Stimulated activated naive B cell treated with anti-CD40 and anti-IgM and Interleukin-4, amounts not matched to agents 10 μg/mL and 1 μg/mL and 100 μg/mL, for 72 hours (primary cell): ENCODE measurements around the gene VWF.
"Not testable (repeated sequence)": the region's sequence is repeated elsewhere in the genome, so short reads cannot be mapped to it uniquely, and the experiment has no call there.

ENCODE experiments used
- ATAC-seq, 2 donors: fragments of 150-1000 bp; cut with Tn5 transposase; replicated peaks; 2 replicates each; pipeline ENCODE4 v1.10.0; 2021; ENCODE audit warnings: moderate library complexity in 1 of 2
- DNase-seq: peaks from one replicate; pipeline ENCODE4 v3.0.0; 2021
- H3K27ac Mint-ChIP-seq: one replicate; pipeline ENCODE4 v1.8.0; 2022; ENCODE audit warnings: mild to moderate bottlenecking, mixed read lengths
- H3K27me3 Mint-ChIP-seq, 2 donors: one replicate each; pipeline ENCODE4 v1.8.0; 2022; ENCODE audit warnings: mixed read lengths in 2 of 2
- H3K36me3 Mint-ChIP-seq, 2 donors: one replicate each; pipeline ENCODE4 v1.8.0; 2022; ENCODE audit warnings: mixed read lengths in 2 of 2, mild to moderate bottlenecking in 1 of 2
- H3K4me1 Mint-ChIP-seq, 2 donors: one replicate each; pipeline ENCODE4 v1.8.0; 2022; ENCODE audit warnings: mixed read lengths in 2 of 2, mild to moderate bottlenecking in 1 of 2
- H3K4me3 Mint-ChIP-seq, 2 donors: one replicate each; pipeline ENCODE4 v1.8.0; 2022; ENCODE audit warnings: mild to moderate bottlenecking in 2 of 2, mixed read lengths in 2 of 2, moderate library complexity in 1 of 2
- H3K9me3 Mint-ChIP-seq, 2 donors: one replicate each; pipeline ENCODE4 v1.8.0; 2022; ENCODE audit warnings: mixed read lengths in 2 of 2, mild to moderate bottlenecking in 1 of 2

The VWF gene

GRCh38 chr12:6104842-6105241 is 19.6 kb downstream of the VWF start:
- Mint-ChIP-seq H3K4me3 (no peak overlapping the region), H3K9me3 (no peaks in the 10 kb centered on the region), H3K4me1 (peaks cover 0 to 5% of the 10 kb centered on the region in 2 donors), H3K27me3 (peaks cover 0 to 2% of the 10 kb centered on the region in 2 donors), H3K36me3 (no peaks in the 10 kb centered on the region), H3K27ac (no peak overlapping the region)
- ATAC-seq (no peak), DNase-seq (no peak)

GRCh38 chr12:6104027-6104426 is 20.4 kb downstream of the VWF start:
- no peaks in the 10 kb centered on the region for H3K36me3 Mint-ChIP-seq
- ATAC-seq, result no peak
- DNase-seq, result no peak
- H3K27ac Mint-ChIP-seq, result no peak overlapping the region
- H3K4me1 Mint-ChIP-seq, result peaks cover 0 to 5% of the 10 kb centered on the region in 2 donors
- H3K9me3 Mint-ChIP-seq, result no peaks in the 10 kb centered on the region
- H3K27me3 Mint-ChIP-seq, result no peaks in the 10 kb centered on the region
- H3K4me3 Mint-ChIP-seq, result no peak overlapping the region

- not testable (repeated sequence) for H3K4me1 Mint-ChIP-seq, H3K4me3 Mint-ChIP-seq, DNase-seq, ATAC-seq, H3K27ac Mint-ChIP-seq, H3K9me3 Mint-ChIP-seq, H3K36me3 Mint-ChIP-seq
- H3K27me3 Mint-ChIP-seq, result peaks cover 5 to 16% of the 10 kb centered on the region in 2 donors
Observed at GRCh38 chr12:6102021-6102420, 22.4 kb downstream of the VWF start.

GRCh38 chr12:6099316-6099715 is 25.2 kb downstream of the VWF start:
- Mint-ChIP-seq H3K36me3 (no peaks in the 10 kb centered on the region), H3K27me3 (peaks cover 18 to 33% of the 10 kb centered on the region in 2 donors), H3K9me3 (no peaks in the 10 kb centered on the region), H3K4me3 (no peak overlapping the region), H3K4me1 (peaks cover 0 to 5% of the 10 kb centered on the region in 2 donors), H3K27ac (no peak overlapping the region)
- DNase-seq, result no peak
- ATAC-seq, result no peak

- Mint-ChIP-seq H3K9me3 (no peaks in the 10 kb centered on the region), H3K36me3 (no peaks in the 10 kb centered on the region), H3K27ac (no peak overlapping the region), H3K4me3 (no peak overlapping the region), H3K4me1 (peaks cover 2 to 9% of the 10 kb centered on the region in 2 donors), H3K27me3 (peaks cover 33 to 48% of the 10 kb centered on the region in 2 donors)
- ATAC-seq (no peak), DNase-seq (no peak)
Observed at GRCh38 chr12:6097411-6097810, 27.1 kb downstream of the VWF start.

- Mint-ChIP-seq H3K27ac (no peak overlapping the region), H3K4me3 (no peak overlapping the region), H3K36me3 (no peaks in the 10 kb centered on the region), H3K4me1 (peaks cover 2 to 9% of the 10 kb centered on the region in 2 donors), H3K9me3 (no peaks in the 10 kb centered on the region), H3K27me3 (peaks cover 36 to 51% of the 10 kb centered on the region in 2 donors)
- ATAC-seq (no peak), DNase-seq (no peak)
Observed at GRCh38 chr12:6096527-6096926, 27.9 kb downstream of the VWF start.

- ATAC-seq (no peak), DNase-seq (no peak)
- H3K36me3 Mint-ChIP-seq, result no peaks in the 10 kb centered on the region
- no peak overlapping the region for H3K4me3 Mint-ChIP-seq
- no peaks in the 10 kb centered on the region for H3K9me3 Mint-ChIP-seq
- H3K4me1 Mint-ChIP-seq, result peaks cover 2 to 9% of the 10 kb centered on the region in 2 donors
- H3K27ac Mint-ChIP-seq, result no peak overlapping the region
- peaks cover 41 to 57% of the 10 kb centered on the region in 2 donors for H3K27me3 Mint-ChIP-seq
Observed at GRCh38 chr12:6095269-6095668, 29.2 kb downstream of the VWF start.

GRCh38 chr12:6093764-6094163 is 30.7 kb downstream of the VWF start:
- H3K36me3 Mint-ChIP-seq, result no peaks in the 10 kb centered on the region
- H3K27me3 Mint-ChIP-seq, result peaks cover 45 to 59% of the 10 kb centered on the region in 2 donors
- H3K27ac Mint-ChIP-seq, result no peak overlapping the region
- H3K4me3 Mint-ChIP-seq, result no peak overlapping the region
- H3K4me1 Mint-ChIP-seq, result peaks cover 2 to 9% of the 10 kb centered on the region in 2 donors
- H3K9me3 Mint-ChIP-seq, result no peaks in the 10 kb centered on the region
- DNase-seq (no peak), ATAC-seq (no peak)

GRCh38 chr12:6092784-6093722 is 31.4 kb downstream of the VWF start:
- no peak for DNase-seq
- H3K36me3 Mint-ChIP-seq, result no peaks in the 10 kb centered on the region

GRCh38 chr12:6091786-6092566 is 32.5 kb downstream of the VWF start:
- Mint-ChIP-seq H3K27me3 (peaks cover 40 to 45% of the 10 kb centered on the region in 2 donors), H3K4me3 (no peak overlapping the region), H3K27ac (no peak overlapping the region), H3K9me3 (no peaks in the 10 kb centered on the region), H3K4me1 (peaks cover 2 to 9% of the 10 kb centered on the region in 2 donors), H3K36me3 (no peaks in the 10 kb centered on the region)
- DNase-seq (no peak), ATAC-seq (no peak)

More at GRCh38 chr12:6092784-6093722, 31.4 kb downstream of the VWF start:
- peaks cover 45 to 54% of the 10 kb centered on the region in 2 donors for H3K27me3 Mint-ChIP-seq
- H3K27ac Mint-ChIP-seq, result no peak overlapping the region
- ATAC-seq, result peak in 1 of 2 donors; percentile 33
- no peak overlapping the region for H3K4me3 Mint-ChIP-seq
- no peaks in the 10 kb centered on the region for H3K9me3 Mint-ChIP-seq
- H3K4me1 Mint-ChIP-seq, result peaks cover 2 to 9% of the 10 kb centered on the region in 2 donors

- Mint-ChIP-seq H3K9me3 (no peaks in the 10 kb centered on the region), H3K36me3 (no peaks in the 10 kb centered on the region), H3K27ac (no peak overlapping the region), H3K4me3 (no peak overlapping the region), H3K27me3 (peaks cover 33 to 40% of the 10 kb centered on the region in 2 donors), H3K4me1 (peaks cover 2 to 9% of the 10 kb centered on the region in 2 donors)
- DNase-seq (no peak), ATAC-seq (no peak)
Observed at GRCh38 chr12:6090803-6091202, 33.7 kb downstream of the VWF start.

GRCh38 chr12:6088921-6089747 is 35.3 kb downstream of the VWF start:
- no peak for DNase-seq
- no peaks in the 10 kb centered on the region for H3K36me3 Mint-ChIP-seq
- H3K4me1 Mint-ChIP-seq, result peaks cover 2 to 9% of the 10 kb centered on the region in 2 donors
- H3K4me3 Mint-ChIP-seq, result no peak overlapping the region
- peaks cover 31 to 32% of the 10 kb centered on the region in 2 donors for H3K27me3 Mint-ChIP-seq
- no peak overlapping the region for H3K27ac Mint-ChIP-seq
- peak; percentile 59 to 61 for ATAC-seq
- H3K9me3 Mint-ChIP-seq, result no peaks in the 10 kb centered on the region

GRCh38 chr12:6086316-6086715 is 38.2 kb downstream of the VWF start:
- no peak for ATAC-seq
- Mint-ChIP-seq H3K27me3 (peaks cover 13 to 14% of the 10 kb centered on the region in 2 donors), H3K36me3 (no peaks in the 10 kb centered on the region), H3K4me1 (no peaks in the 10 kb centered on the region), H3K9me3 (no peaks in the 10 kb centered on the region), H3K4me3 (no peak overlapping the region), H3K27ac (no peak overlapping the region)
- no peak for DNase-seq

GRCh38 chr12:6085841-6086240 is 38.6 kb downstream of the VWF start:
- H3K36me3 Mint-ChIP-seq, result no peaks in the 10 kb centered on the region
- H3K9me3 Mint-ChIP-seq, result no peaks in the 10 kb centered on the region

More at GRCh38 chr12:6085841-6086240, 38.6 kb downstream of the VWF start:
- Mint-ChIP-seq H3K27me3 (peaks cover 14% of the 10 kb centered on the region in 2 donors), H3K4me1 (no peaks in the 10 kb centered on the region), H3K27ac (no peak overlapping the region), H3K4me3 (no peak overlapping the region)
- no peak for ATAC-seq
- DNase-seq, result no peak
